Common myeloid progenitor, CD34-positive (primary cell): ENCODE results near the gene FBXW9.

Experiments used
- CTCF ChIA-PET: fragments of 350-600 bp; sonication (Branson Sonifier 250); formaldehyde crosslinking; loops from one replicate; lab custom pipeline; 2021; ENCODE audit warnings: antibody characterized with exemption; lab: Charles Lee
- POLR2A ChIA-PET: fragments of 350-600 bp; sonication (Branson Sonifier 250); formaldehyde crosslinking; loops from one replicate; lab custom pipeline; 2021; ENCODE audit warnings: antibody characterized with exemption; lab: Charles Lee
- DNase-seq, 3 donors: peaks; one replicate each; pipeline versions ENCODE4 v3.0.0 to v3.0.0-alpha.2; 2013
- H3K27ac ChIP-seq, 2 experiments: 1 replicate in 1 of 2; 2 replicates in 1 of 2; pipeline ENCODE4 v1.7.0; 2013; ENCODE audit warnings: inconsistent platforms in 2 of 2, low read length in 2 of 2, mild to moderate bottlenecking in 2 of 2, low read depth in 1 of 2, moderate library complexity in 1 of 2; ENCODE audit not compliant: severe bottlenecking in 2 of 2, insufficient read depth in 1 of 2, poor library complexity in 1 of 2
- H3K27me3 ChIP-seq, 5 experiments: replicated peaks in 2 of 5; 1 replicate in 3 of 5; 2 replicates in 2 of 5; pipeline versions ENCODE4 v1.6.1 to v1.7.0; 2013; ENCODE audit warnings: low read length in 4 of 5, mild to moderate bottlenecking in 2 of 5, moderate library complexity in 2 of 5, inconsistent platforms in 1 of 5; ENCODE audit not compliant: insufficient read depth in 5 of 5, control insufficient read depth in 4 of 5
- H3K36me3 ChIP-seq, 4 experiments: 1 replicate in 2 of 4; 2 replicates in 2 of 4; pipeline versions ENCODE4 v1.6.1 to v1.7.0; 2013; ENCODE audit warnings: low read length in 3 of 4, control low read depth in 1 of 4, mild to moderate bottlenecking in 1 of 4; ENCODE audit not compliant: control insufficient read depth in 4 of 4, insufficient read depth in 4 of 4
- H3K4me1 ChIP-seq, 4 experiments: 1 replicate in 3 of 4; 2 replicates in 1 of 4; pipeline versions ENCODE4 v1.6.1 to v1.7.1; 2013; ENCODE audit warnings: low read length in 3 of 4, mild to moderate bottlenecking in 3 of 4, control low read depth in 1 of 4, inconsistent platforms in 1 of 4, moderate library complexity in 1 of 4; ENCODE audit not compliant: control insufficient read depth in 4 of 4, insufficient read depth in 4 of 4; ENCODE audit errors: control extremely low read depth in 1 of 4
- H3K4me3 ChIP-seq, 7 experiments: 1 replicate in 4 of 7; 2 replicates in 3 of 7; pipeline versions ENCODE4 v1.5.1 to v1.7.0; 2013; ENCODE audit warnings: mild to moderate bottlenecking in 7 of 7, low read length in 6 of 7, moderate library complexity in 6 of 7, inconsistent platforms in 2 of 7, low read depth in 2 of 7, control low read depth in 1 of 7; ENCODE audit not compliant: insufficient read depth in 4 of 7, control insufficient read depth in 1 of 7; ENCODE audit errors: extremely low read depth in 1 of 7
- H3K9me3 ChIP-seq, 5 experiments: 1 replicate in 4 of 5; 2 replicates in 1 of 5; pipeline versions ENCODE4 v1.6.1 to v1.7.1; 2013; ENCODE audit warnings: low read length in 4 of 5, mild to moderate bottlenecking in 2 of 5, inconsistent platforms in 1 of 5, low read depth in 1 of 5, moderate library complexity in 1 of 5; ENCODE audit not compliant: control insufficient read depth in 4 of 5, insufficient read depth in 2 of 5; ENCODE audit errors: control extremely low read depth in 1 of 5
- WGBS: methylation state at CpG from one replicate; pipeline ENCODE4 v1.1.5; 2013; ENCODE audit not compliant: insufficient coverage; 5-methylcytosine and 5-hydroxymethylcytosine counted together

Gene FBXW9

GRCh38 chr19:12723381-12723640 lies 26.9 kb upstream of the FBXW9 start:
- DNase-seq: no peak
- Histone ChIP-seq H3K27ac (peak overlapping the region in 1 of 2 experiments; percentile 92), H3K36me3 (peaks cover 6 to 31% (median 16%) of the 10 kb centered on the region in 4 experiments), H3K4me3 (peak overlapping the region; percentile 53 to 95 (median 78)), H3K4me1 (peaks cover 12 to 35% (median 33%) of the 10 kb centered on the region in 4 experiments), H3K9me3 (no peaks in the 10 kb centered on the region), H3K27me3 (no peaks in the 10 kb centered on the region)
- ChIA-PET POLR2A (interaction anchor here (1.3 to 2.4 kb wide), 4 partner anchors 9 to 67 kb away, joined by 3 to 16 read pairs (median 4); partner anchors contain the start of genes GET3 and TRIR), CTCF (interaction anchor here (2.1 to 43.3 kb wide), 4 partner anchors 11 to 73 kb away, joined by 6 to 776 read pairs (median 17); partner anchors contain the start of genes BEST2, HOOK2 and TRIR)
- 0% methylated on average over 7 of the region's 7 CpGs for WGBS

- ChIA-PET CTCF (interaction anchor here (1.3 to 43.3 kb wide), 7 partner anchors 9 to 125 kb away, joined by 3 to 776 read pairs (median 8); partner anchors contain the start of genes BEST2, HOOK2 and TRIR), POLR2A (interaction anchor here (1.0 to 2.4 kb wide), 7 partner anchors 9 to 70 kb away, joined by 3 to 16 read pairs (median 4); partner anchors contain the start of genes FBXW9, GET3 and TRIR)
- Histone ChIP-seq H3K9me3 (no peaks in the 10 kb centered on the region), H3K27me3 (no peaks in the 10 kb centered on the region), H3K36me3 (peaks cover 6 to 26% (median 14%) of the 10 kb centered on the region in 4 experiments), H3K4me3 (peak overlapping the region; percentile 67 to 95 (median 78)), H3K27ac (peak overlapping the region; percentile 81 to 92), H3K4me1 (peaks cover 12 to 35% (median 33%) of the 10 kb centered on the region in 4 experiments)
- WGBS: under 1% methylated on average over 21 of the region's 32 CpGs
- DNase-seq: peak; percentile 99
Measured at GRCh38 chr19:12722566-12723380, 26.3 kb upstream of the FBXW9 start.

GRCh38 chr19:12721656-12722565 lies 25.5 kb upstream of the FBXW9 start:
- DNase-seq: peak; percentile 81 to 95 (median 92)
- WGBS: 0% methylated on average over 15 of the region's 65 CpGs
- ChIA-PET CTCF (interaction anchor here (1.1 to 43.3 kb wide), 9 partner anchors 10 to 125 kb away, joined by 3 to 776 read pairs (median 6); partner anchors contain the start of genes BEST2 and HOOK2), POLR2A (interaction anchor here (1.0 to 2.4 kb wide), 6 partner anchors 10 to 71 kb away, joined by 3 to 16 read pairs (median 6); partner anchors contain the start of genes FBXW9, GET3 and TRIR)
- Histone ChIP-seq H3K27me3 (no peaks in the 10 kb centered on the region), H3K9me3 (no peaks in the 10 kb centered on the region), H3K4me3 (peak overlapping the region; percentile 67 to 95 (median 76)), H3K4me1 (peaks cover 12 to 35% (median 33%) of the 10 kb centered on the region in 4 experiments), H3K36me3 (peaks cover 6 to 24% (median 14%) of the 10 kb centered on the region in 4 experiments), H3K27ac (peak overlapping the region; percentile 81 to 92)

GRCh38 chr19:12720851-12721655 lies 24.6 kb upstream of the FBXW9 start:
- DNase-seq: peak in 1 of 3 donors; percentile 30
- Histone ChIP-seq H3K36me3 (peaks cover 9 to 27% (median 20%) of the 10 kb centered on the region in 4 experiments), H3K27me3 (no peaks in the 10 kb centered on the region), H3K4me1 (peaks cover 12 to 35% (median 33%) of the 10 kb centered on the region in 4 experiments), H3K9me3 (no peaks in the 10 kb centered on the region), H3K27ac (peak overlapping the region; percentile 81 to 92), H3K4me3 (peak overlapping the region; percentile 67 to 95 (median 76))
- 14% methylated on average over 54 of the region's 59 CpGs for WGBS
- ChIA-PET CTCF (interaction anchor here (0.6 to 43.3 kb wide), 10 partner anchors 11 to 1244 kb away, joined by 3 to 776 read pairs (median 4); partner anchors contain the start of genes BEST2 and HOOK2), POLR2A (interaction anchor here (1.1 to 2.1 kb wide), 2 partner anchors 16 to 72 kb away, joined by 3 to 7 read pairs; partner anchors contain the start of gene GET3)

DNA sequence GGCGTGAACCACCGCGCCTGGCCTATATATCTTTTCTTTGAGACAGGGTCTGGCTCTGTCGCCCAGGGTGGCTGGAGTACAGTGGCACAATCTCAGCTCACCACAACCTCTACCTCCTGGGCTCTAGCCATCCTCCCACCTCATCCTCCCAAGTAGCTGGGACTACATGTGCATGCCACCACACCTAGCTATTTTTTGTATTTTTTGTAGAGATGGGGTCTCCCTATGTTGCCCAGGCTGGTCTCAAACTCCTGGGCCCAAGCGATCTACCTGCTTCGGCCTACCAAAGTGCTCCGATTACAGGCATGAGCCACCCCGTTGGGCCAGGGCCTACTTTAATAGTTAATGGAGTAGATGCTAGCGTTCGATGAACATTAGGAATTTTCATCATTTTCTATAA lies 23.9 kb upstream of the FBXW9 start:
- H3K27ac ChIP-seq: peak overlapping the region in 1 of 2 experiments; percentile 92
- CTCF ChIA-PET: interaction anchor here (1.0 to 43.3 kb wide), 6 partner anchors 11 to 76 kb away, joined by 3 to 776 read pairs (median 6); partner anchors contain the start of genes BEST2 and HOOK2
- H3K36me3 ChIP-seq: peaks cover 10 to 34% (median 25%) of the 10 kb centered on the region in 4 experiments
- H3K4me1 ChIP-seq: peaks cover 12 to 35% (median 33%) of the 10 kb centered on the region in 4 experiments
- no peaks in the 10 kb centered on the region for H3K27me3 ChIP-seq
- POLR2A ChIA-PET: interaction anchor here (2.1 kb wide), 1 partner anchor 73 kb away, joined by 7 read pairs; no protein-coding TSS in a partner anchor
- peak overlapping the region in 6 of 7 experiments; percentile 68 to 95 (median 77) for H3K4me3 ChIP-seq
- 100% methylated on average over 5 of the region's 10 CpGs for WGBS
- no peaks in the 10 kb centered on the region for H3K9me3 ChIP-seq
- DNase-seq: no peak
